Osteoblast (primary cell): ENCODE data around the gene CAMK1. TPM values are rescaled to one million over a fixed set of nuclear protein-coding genes. Genes with fewer than 3 reads are reported as not detected.

Source experiments
- DNase-seq: peaks from one replicate; pipeline ENCODE4 v3.0.0; 2011; ENCODE audit warnings: low spot score, mixed read lengths; ENCODE audit not compliant: insufficient read length; ENCODE audit errors: missing footprints
- H2AFZ ChIP-seq: 2 replicates; pipeline ENCODE4 v1.6.0; 2011; ENCODE audit warnings: mild to moderate bottlenecking, low read length
- H3K27ac ChIP-seq: 2 replicates; pipeline ENCODE4 v1.5.1; 2011; ENCODE audit warnings: mild to moderate bottlenecking, low read depth, low read length, moderate library complexity
- H3K27me3 ChIP-seq: 2 replicates; pipeline ENCODE4 v1.6.0; 2012; ENCODE audit warnings: mild to moderate bottlenecking, control low read depth, inconsistent platforms, low read length, moderate library complexity; ENCODE audit not compliant: insufficient read depth
- H3K36me3 ChIP-seq: 2 replicates; pipeline ENCODE4 v1.5.1; 2011; ENCODE audit warnings: mild to moderate bottlenecking, low read length, control low read depth, moderate library complexity; ENCODE audit not compliant: insufficient read depth
- H3K4me1 ChIP-seq: 2 replicates; pipeline ENCODE4 v1.5.1; 2011; ENCODE audit warnings: mild to moderate bottlenecking, low read length, control low read depth, moderate library complexity; ENCODE audit not compliant: insufficient read depth
- H3K4me2 ChIP-seq: 2 replicates; pipeline ENCODE4 v1.6.0; 2011; ENCODE audit warnings: mild to moderate bottlenecking, low read length; ENCODE audit not compliant: insufficient read depth
- H3K4me3 ChIP-seq: fragments of 200-600 bp; sonication (generic); 3 replicates; pipeline ENCODE4 v1.5.1; 2012; ENCODE audit warnings: mild to moderate bottlenecking, low read length, inconsistent platforms; ENCODE audit not compliant: insufficient read depth
- H3K79me2 ChIP-seq: 2 replicates; pipeline ENCODE4 v1.6.0; 2012; ENCODE audit warnings: mild to moderate bottlenecking, low read length, control low read depth, inconsistent platforms; ENCODE audit not compliant: insufficient read depth
- H3K9me3 ChIP-seq: 2 replicates; pipeline ENCODE4 v1.5.1; 2011; ENCODE audit warnings: low read depth, low read length, control low read depth
- H4K20me1 ChIP-seq: 2 replicates; pipeline ENCODE4 v1.6.0; 2012; ENCODE audit warnings: mild to moderate bottlenecking, low read length, control low read depth; ENCODE audit not compliant: insufficient read depth
- total RNA-seq: library from RNA; depleted of rRNA; stranded (reverse); fragments of >200 nt; gene quantifications from 2 replicates; pipeline ENCODE4 v1.2.3, GENCODE V29; 2012
- TF ChIP-seq, protein P1 (sequence below): IDR thresholded peaks from 2 replicates; pipeline ENCODE4 v1.5.1; 2011; ENCODE audit warnings: mild to moderate bottlenecking, low read depth, low read length, moderate library complexity; ENCODE audit errors: extremely low read depth

CAMK1 gene
- total RNA-seq, 1 donor: 22.1 TPM

- TF ChIP-seq, protein P1, sequence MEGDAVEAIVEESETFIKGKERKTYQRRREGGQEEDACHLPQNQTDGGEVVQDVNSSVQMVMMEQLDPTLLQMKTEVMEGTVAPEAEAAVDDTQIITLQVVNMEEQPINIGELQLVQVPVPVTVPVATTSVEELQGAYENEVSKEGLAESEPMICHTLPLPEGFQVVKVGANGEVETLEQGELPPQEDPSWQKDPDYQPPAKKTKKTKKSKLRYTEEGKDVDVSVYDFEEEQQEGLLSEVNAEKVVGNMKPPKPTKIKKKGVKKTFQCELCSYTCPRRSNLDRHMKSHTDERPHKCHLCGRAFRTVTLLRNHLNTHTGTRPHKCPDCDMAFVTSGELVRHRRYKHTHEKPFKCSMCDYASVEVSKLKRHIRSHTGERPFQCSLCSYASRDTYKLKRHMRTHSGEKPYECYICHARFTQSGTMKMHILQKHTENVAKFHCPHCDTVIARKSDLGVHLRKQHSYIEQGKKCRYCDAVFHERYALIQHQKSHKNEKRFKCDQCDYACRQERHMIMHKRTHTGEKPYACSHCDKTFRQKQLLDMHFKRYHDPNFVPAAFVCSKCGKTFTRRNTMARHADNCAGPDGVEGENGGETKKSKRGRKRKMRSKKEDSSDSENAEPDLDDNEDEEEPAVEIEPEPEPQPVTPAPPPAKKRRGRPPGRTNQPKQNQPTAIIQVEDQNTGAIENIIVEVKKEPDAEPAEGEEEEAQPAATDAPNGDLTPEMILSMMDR: no peak
- H4K20me1 ChIP-seq: no peaks in the 10 kb centered on the region
- peaks cover 65% of the 10 kb centered on the region for H3K36me3 ChIP-seq
These were observed 36.4 kb upstream of the CAMK1 start for GRCh38 chr3:9806137-9806536.

DNA sequence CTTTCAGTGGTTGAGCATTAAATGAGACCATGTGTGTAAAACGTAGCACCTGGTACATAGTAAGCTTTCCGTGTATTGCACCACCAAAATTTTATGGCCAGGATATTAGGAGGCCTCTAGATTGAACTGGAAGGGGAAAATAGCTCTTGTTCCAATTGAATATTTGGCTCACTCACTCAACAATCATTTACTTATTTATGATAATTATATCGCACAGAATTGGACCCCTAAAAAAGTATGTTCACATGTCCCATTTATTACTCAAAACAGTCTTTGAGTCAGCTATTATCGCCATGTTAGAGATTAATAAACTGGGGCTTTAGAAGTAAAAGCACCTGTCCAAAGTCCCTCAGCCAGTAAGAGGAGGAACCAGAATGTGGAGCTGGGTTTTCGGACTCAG is 35.2 kb upstream of the CAMK1 start:
- H4K20me1 ChIP-seq: no peaks in the 10 kb centered on the region
- no peaks in the 10 kb centered on the region for H3K27me3 ChIP-seq
- no peak overlapping the region for H3K27ac ChIP-seq
- TF ChIP-seq, protein P1: no peak
- DNase-seq: no peak
- peaks cover 7% of the 10 kb centered on the region for H3K4me1 ChIP-seq
- peaks cover 19% of the 10 kb centered on the region for H3K79me2 ChIP-seq
- H3K36me3 ChIP-seq: peaks cover 75% of the 10 kb centered on the region
- H3K4me2 ChIP-seq: no peak overlapping the region
- no peak overlapping the region for H2AFZ ChIP-seq
- H3K4me3 ChIP-seq: no peak overlapping the region
- H3K9me3 ChIP-seq: no peaks in the 10 kb centered on the region

More at GRCh38 chr3:9806137-9806536, 36.4 kb upstream of the CAMK1 start:
- Histone ChIP-seq H3K4me2 (no peak overlapping the region), H3K27me3 (no peaks in the 10 kb centered on the region), H3K27ac (no peak overlapping the region), H3K9me3 (no peaks in the 10 kb centered on the region), H3K4me1 (peaks cover 7% of the 10 kb centered on the region), H2AFZ (no peak overlapping the region), H3K4me3 (no peak overlapping the region), H3K79me2 (peaks cover 16% of the 10 kb centered on the region)
- no peak for DNase-seq

GRCh38 chr3:9803494-9803893 is 33.7 kb upstream of the CAMK1 start:
- no peaks in the 10 kb centered on the region for H3K9me3 ChIP-seq
- no peaks in the 10 kb centered on the region for H3K4me1 ChIP-seq
- H2AFZ ChIP-seq: no peak overlapping the region
- DNase-seq: peak; percentile 45
- H3K4me3 ChIP-seq: no peak overlapping the region
- H4K20me1 ChIP-seq: peaks cover 3% of the 10 kb centered on the region
- no peak overlapping the region for H3K4me2 ChIP-seq
- H3K36me3 ChIP-seq: peaks cover 84% of the 10 kb centered on the region
- peaks cover 28% of the 10 kb centered on the region for H3K79me2 ChIP-seq
- no peaks in the 10 kb centered on the region for H3K27me3 ChIP-seq
- TF ChIP-seq, protein P1: no peak
- H3K27ac ChIP-seq: no peak overlapping the region

- no peak overlapping the region for H3K4me2 ChIP-seq
- H3K9me3 ChIP-seq: no peaks in the 10 kb centered on the region
- no peaks in the 10 kb centered on the region for H3K27me3 ChIP-seq
- no peak overlapping the region for H3K27ac ChIP-seq
- no peak overlapping the region for H2AFZ ChIP-seq
- peaks cover 75% of the 10 kb centered on the region for H3K36me3 ChIP-seq
- peaks cover 19% of the 10 kb centered on the region for H4K20me1 ChIP-seq
- no peaks in the 10 kb centered on the region for H3K4me1 ChIP-seq
- H3K79me2 ChIP-seq: peaks cover 55% of the 10 kb centered on the region
- TF ChIP-seq, protein P1: peak; percentile 31
- no peak overlapping the region for H3K4me3 ChIP-seq
- DNase-seq: peak; percentile 37
These were observed 30.8 kb upstream of the CAMK1 start for GRCh38 chr3:9800529-9800928.
